Keratinocyte (primary cell): ENCODE measurements around the gene KCNT2. TPM values are rescaled to one million over a fixed set of nuclear protein-coding genes. Genes with fewer than 3 reads are reported as not detected.

ENCODE experiments used
- DNase-seq: peaks from one replicate; pipeline ENCODE4 v3.0.0-alpha.2; 2011; ENCODE audit warnings: low read depth, missing footprints, low spot score
- FAIRE-seq: peaks from 2 replicates; lab custom pipeline; 2011; peaks lifted over from hg19 to GRCh38; lab: Jason Lieb, UNC
- H2AFZ ChIP-seq: 2 replicates; pipeline ENCODE4 v1.6.0; 2012; ENCODE audit warnings: low read length, control low read depth, inconsistent platforms; ENCODE audit not compliant: control insufficient read depth
- H3K27ac ChIP-seq: 2 replicates; pipeline ENCODE4 v1.5.1; 2011; ENCODE audit warnings: low read length; ENCODE audit not compliant: control insufficient read depth, insufficient read depth
- H3K27me3 ChIP-seq: 3 replicates; pipeline ENCODE4 v1.6.0; 2011; ENCODE audit warnings: low read length; ENCODE audit not compliant: control insufficient read depth, insufficient read depth; ENCODE audit errors: extremely low read depth
- H3K36me3 ChIP-seq, 2 experiments: 2 replicates in 1 of 2; 3 replicates in 1 of 2; pipeline ENCODE4 v1.5.1; 2011; ENCODE audit warnings: low read length in 2 of 2, mild to moderate bottlenecking in 1 of 2; ENCODE audit not compliant: control insufficient read depth in 2 of 2, insufficient read depth in 2 of 2; ENCODE audit errors: extremely low read depth in 1 of 2
- H3K4me1 ChIP-seq: 3 replicates; pipeline ENCODE4 v1.5.1; 2011; ENCODE audit warnings: low read length; ENCODE audit not compliant: control insufficient read depth, insufficient read depth; ENCODE audit errors: extremely low read depth
- H3K4me2 ChIP-seq: 3 replicates; pipeline ENCODE4 v1.6.0; 2011; ENCODE audit warnings: low read depth, low read length; ENCODE audit not compliant: control insufficient read depth, insufficient read depth; ENCODE audit errors: extremely low read depth
- H3K4me3 ChIP-seq, 3 experiments: fragments of 200-600 bp in 1 of 3; sonication (generic) in 1 of 3; 2 replicates in 2 of 3; 3 replicates in 1 of 3; pipeline ENCODE4 v1.5.1; 2011 to 2016; ENCODE audit warnings: low read length in 3 of 3, mild to moderate bottlenecking in 3 of 3, control low read depth in 2 of 3, inconsistent platforms in 1 of 3, low read depth in 1 of 3, mixed read lengths in 1 of 3, mixed run types in 1 of 3, moderate library complexity in 1 of 3; ENCODE audit not compliant: control insufficient read depth in 2 of 3, insufficient read depth in 2 of 3; ENCODE audit errors: extremely low read depth in 1 of 3
- H3K79me2 ChIP-seq: 2 replicates; pipeline ENCODE4 v1.6.0; 2012; ENCODE audit warnings: low read length; ENCODE audit not compliant: control insufficient read depth, insufficient read depth
- H3K9ac ChIP-seq: 3 replicates; pipeline ENCODE4 v1.6.0; 2011; ENCODE audit warnings: low read length; ENCODE audit not compliant: control insufficient read depth, insufficient read depth; ENCODE audit errors: extremely low read depth
- H3K9me1 ChIP-seq: 3 replicates; pipeline ENCODE4 v1.6.0; 2011; ENCODE audit warnings: low read length; ENCODE audit not compliant: control insufficient read depth, insufficient read depth; ENCODE audit errors: extremely low read depth
- H3K9me3 ChIP-seq: 2 replicates; pipeline ENCODE4 v1.5.1; 2012; ENCODE audit warnings: low read depth, low read length; ENCODE audit not compliant: control insufficient read depth
- H4K20me1 ChIP-seq: 3 replicates; pipeline ENCODE4 v1.6.0; 2011; ENCODE audit warnings: low read length; ENCODE audit not compliant: control insufficient read depth, insufficient read depth; ENCODE audit errors: extremely low read depth
- CTCF ChIP-seq, 3 experiments: IDR thresholded peaks in 1 of 3; conservative IDR thresholded peaks in 1 of 3; optimal IDR thresholded peaks in 1 of 3; 2 replicates in 2 of 3; 3 replicates in 1 of 3; pipeline versions ENCODE3 to v1.5.1; 2011; ENCODE audit warnings: low read length in 3 of 3, mild to moderate bottlenecking in 3 of 3, moderate library complexity in 2 of 3, control low read depth in 1 of 3, inconsistent platforms in 1 of 3; ENCODE audit not compliant: insufficient read depth in 2 of 3; ENCODE audit errors: extremely low read depth in 1 of 3
- EZH2 ChIP-seq: IDR thresholded peaks from one replicate; pipeline ENCODE4 v1.6.1; 2012; ENCODE audit warnings: inconsistent platforms, mild to moderate bottlenecking, low read length, moderate library complexity
- dilution Hi-C: fragments of 300-500 bp; cut with MboI; formaldehyde crosslinking; loops from one replicate; pipeline ENCODE4 v1.7.0; 2020; ENCODE audit warnings: low sequenced_read_pairs; ENCODE audit not compliant: extremely low pct_ligation_motif_present
- polyA plus RNA-seq, 5 experiments: library from polyadenylated mRNA; depleted of rRNA in 3 of 5; stranded (reverse) in 3 of 5; stranded (forward) in 1 of 5; unstranded in 1 of 5; fragments of >200 nt; gene quantifications; 1 replicate in 1 of 5; 2 replicates in 3 of 5; 3 replicates in 1 of 5; pipeline versions ENCODE4 v1.2.1 to v1.2.3, GENCODE V29; 2011 to 2012; ENCODE audit warnings: missing spikeins in 2 of 5, low read depth in 1 of 5, low replicate concordance in 1 of 5

Gene KCNT2
- polyA plus RNA-seq, 1 donor (not counting 4 experiments of a cell fraction or from before 2014, with no cell fraction given) = not detected

- no peaks in the 10 kb centered on the region for H3K9me1 ChIP-seq
- no peak overlapping the region for H3K4me2 ChIP-seq
- no peak for TF ChIP-seq EZH2
- no peak overlapping the region for H3K9ac ChIP-seq
- no peaks in the 10 kb centered on the region for H3K9me3 ChIP-seq
- DNase-seq (no peak), FAIRE-seq (no peak)
- H3K36me3 ChIP-seq = no peaks in the 10 kb centered on the region
- H3K27ac ChIP-seq = no peak overlapping the region
- dilution Hi-C loops = no loop called here
- no peak overlapping the region for H2AFZ ChIP-seq
- H3K4me3 ChIP-seq = no peak overlapping the region
- H3K27me3 ChIP-seq = no peaks in the 10 kb centered on the region
- H3K79me2 ChIP-seq = no peaks in the 10 kb centered on the region
- no peaks in the 10 kb centered on the region for H3K4me1 ChIP-seq
- H4K20me1 ChIP-seq = no peaks in the 10 kb centered on the region
Measured at GRCh38 chr1:196481616-196482015, 126.6 kb downstream of the KCNT2 start.

GRCh38 chr1:196477262-196477661 is 131.0 kb downstream of the KCNT2 start:
- TF ChIP-seq CTCF (optimal IDR thresholded peaks at IDR 0.05 in 1 of 3, IDR thresholded peaks at IDR 0.05 in 1 of 3, conservative IDR thresholded peaks at IDR 0.05 in 1 of 3; ENCODE audit: extremely low read depth in 1 of 3, insufficient read depth in 2 of 3, low read length in 3 of 3) (no peak), EZH2 (no peak)
- DNase-seq = no peak

More at GRCh38 chr1:196477262-196477661, 131.0 kb downstream of the KCNT2 start:
- H3K9ac ChIP-seq = no peak overlapping the region
- H3K4me3 ChIP-seq = no peak overlapping the region
- H2AFZ ChIP-seq = no peak overlapping the region
- no peaks in the 10 kb centered on the region for H3K9me3 ChIP-seq
- H3K27ac ChIP-seq = no peak overlapping the region
- H3K27me3 ChIP-seq = no peaks in the 10 kb centered on the region
- no peaks in the 10 kb centered on the region for H3K36me3 ChIP-seq
- no peaks in the 10 kb centered on the region for H4K20me1 ChIP-seq
- FAIRE-seq = no peak
- H3K9me1 ChIP-seq = no peaks in the 10 kb centered on the region
- no peaks in the 10 kb centered on the region for H3K4me1 ChIP-seq
- no peak overlapping the region for H3K4me2 ChIP-seq
- no peaks in the 10 kb centered on the region for H3K79me2 ChIP-seq
- dilution Hi-C loops = no loop called here
